GM23248 (cell line): Measurements from ENCODE around the gene DMRTA2. TPM values are rescaled to one million over a fixed set of nuclear protein-coding genes. Genes with fewer than 3 reads are reported as not detected.

ENCODE experiments used
- DNase-seq: peaks from one replicate; pipeline ENCODE4 v3.0.0-alpha.2; 2015
- H2AFZ ChIP-seq: fragments of 200-600 bp; sonication (generic); 2 replicates; pipeline ENCODE4 v1.6.1; 2016; ENCODE audit warnings: antibody characterized with exemption
- H3F3A ChIP-seq: fragments of 200-600 bp; sonication (generic); 2 replicates; pipeline ENCODE4 v1.6.1; 2016; ENCODE audit warnings: mild to moderate bottlenecking, antibody characterized with exemption, mixed run types; ENCODE audit not compliant: insufficient read depth
- H3K27ac ChIP-seq: fragments of 200-600 bp; sonication (generic); 2 replicates; pipeline ENCODE4 v1.5.1; 2016; ENCODE audit warnings: mild to moderate bottlenecking
- H3K27me3 ChIP-seq: fragments of 200-600 bp; sonication (generic); replicated peaks from 2 replicates; pipeline ENCODE4 v1.6.1; 2016; ENCODE audit warnings: mild to moderate bottlenecking; ENCODE audit not compliant: insufficient read depth
- H3K36me3 ChIP-seq: fragments of 200-600 bp; sonication (generic); 2 replicates; pipeline ENCODE4 v1.6.1; 2016; ENCODE audit warnings: low read depth, mild to moderate bottlenecking
- H3K4me1 ChIP-seq: fragments of 200-600 bp; sonication (generic); 2 replicates; pipeline ENCODE4 v1.6.1; 2016; ENCODE audit warnings: mild to moderate bottlenecking; ENCODE audit not compliant: insufficient read depth
- H3K4me2 ChIP-seq: fragments of 200-600 bp; sonication (generic); one replicate; pipeline ENCODE4 v1.6.1; 2016; ENCODE audit warnings: mild to moderate bottlenecking; ENCODE audit not compliant: unreplicated experiment
- H3K4me3 ChIP-seq: fragments of 200-600 bp; sonication (generic); 2 replicates; pipeline ENCODE4 v1.5.1; 2016; ENCODE audit warnings: mild to moderate bottlenecking
- H3K79me2 ChIP-seq: fragments of 200-600 bp; sonication (generic); 2 replicates; pipeline ENCODE4 v1.6.1; 2016; ENCODE audit warnings: mild to moderate bottlenecking; ENCODE audit not compliant: insufficient read depth
- H3K9ac ChIP-seq: fragments of 200-600 bp; sonication (generic); 2 replicates; pipeline ENCODE4 v1.6.1; 2016; ENCODE audit warnings: mild to moderate bottlenecking
- H3K9me2 ChIP-seq: fragments of 200-600 bp; sonication (generic); 2 replicates; pipeline ENCODE4 v1.6.1; 2016; ENCODE audit warnings: mixed run types, mild to moderate bottlenecking, moderate library complexity; ENCODE audit not compliant: insufficient read depth
- H3K9me3 ChIP-seq: fragments of 200-600 bp; sonication (generic); one replicate; pipeline ENCODE4 v1.6.1; 2017; ENCODE audit warnings: low read depth
- H4K20me1 ChIP-seq: fragments of 200-600 bp; sonication (generic); 2 replicates; pipeline ENCODE4 v1.6.0; 2016; ENCODE audit not compliant: insufficient read depth
- EZH2 ChIP-seq: fragments of 200-600 bp; sonication (generic); IDR thresholded peaks from 2 replicates; pipeline ENCODE4 v1.6.1; 2018; ENCODE audit warnings: antibody characterized with exemption, mild to moderate bottlenecking; ENCODE audit not compliant: insufficient read depth, poor library complexity, severe bottlenecking
- EZH2phosphoT487 ChIP-seq: fragments of 200-600 bp; sonication (generic); IDR thresholded peaks from 2 replicates; pipeline ENCODE4 v1.6.1; 2018; ENCODE audit warnings: antibody characterized with exemption, moderate library complexity, mild to moderate bottlenecking, low read depth; ENCODE audit not compliant: insufficient read depth
- WGBS, 2 experiments: methylation state at CpG; one replicate each; pipeline ENCODE4 v1.1.6; 2015 to 2017; ENCODE audit warnings: low lambda C conversion rate in 2 of 2, low coverage in 1 of 2; ENCODE audit errors: missing lambda C conversion rate in 2 of 2; 5-methylcytosine and 5-hydroxymethylcytosine counted together
- in situ Hi-C: fragments of 300-500 bp; cut with MboI; formaldehyde crosslinking; loops from 2 replicates; pipeline ENCODE4 v1.15.0; 2020
- polyA plus RNA-seq: library from polyadenylated mRNA; unstranded; fragments of >200 nt; fragmentation: Nextera tagmentation; extraction: Ambion mirVana; gene quantifications from 2 replicates; pipeline ENCODE4 v1.2.1, GENCODE V29; 2016
- total RNA-seq: library from RNA; depleted of rRNA; stranded (reverse); fragments of >200 nt; shearing (Covaris generic); gene quantifications from 2 replicates; pipeline ENCODE4 v1.2.3, GENCODE V29; 2014

DMRTA2 gene
- total and polyA plus RNA-seq, 2 experiments from 2014 or later = not detected

- peaks cover 96% of the 10 kb centered on the region for H3K27me3 ChIP-seq
Observed at GRCh38 chr1:50427818-50428779, 4.9 kb upstream of the DMRTA2 start.

GRCh38 chr1:50427086-50427817 is 4.0 kb upstream of the DMRTA2 start:
- Histone ChIP-seq H3K9me3 (no peaks in the 10 kb centered on the region), H3K9me2 (no peaks in the 10 kb centered on the region), H4K20me1 (no peaks in the 10 kb centered on the region), H3K27ac (no peak overlapping the region), H3K36me3 (no peaks in the 10 kb centered on the region), H3K79me2 (no peaks in the 10 kb centered on the region), H3K4me1 (no peaks in the 10 kb centered on the region), H3K4me3 (no peak overlapping the region), H3K4me2 (no peak overlapping the region), H3K9ac (no peak overlapping the region), H2AFZ (no peak overlapping the region), H3F3A (no peaks in the 10 kb centered on the region), H3K27me3 (peaks cover 99% of the 10 kb centered on the region)
- TF ChIP-seq EZH2 (peak; percentile 82), EZH2phosphoT487 (no peak)
- 11 to 13% methylated on average over 44 of the region's 44 CpGs for WGBS, 2 experiments
- no peak for DNase-seq
- in situ Hi-C loops = no loop called here

More at GRCh38 chr1:50427818-50428779, 4.9 kb upstream of the DMRTA2 start:
- DNase-seq = no peak
- Histone ChIP-seq H3K9ac (no peak overlapping the region), H3F3A (no peaks in the 10 kb centered on the region), H3K79me2 (no peaks in the 10 kb centered on the region), H2AFZ (no peak overlapping the region), H3K9me3 (no peaks in the 10 kb centered on the region), H3K4me3 (no peak overlapping the region), H3K36me3 (no peaks in the 10 kb centered on the region), H3K9me2 (no peaks in the 10 kb centered on the region), H3K4me2 (no peak overlapping the region), H3K27ac (no peak overlapping the region), H4K20me1 (no peaks in the 10 kb centered on the region), H3K4me1 (no peaks in the 10 kb centered on the region)
- 8 to 10% methylated on average over 34 to 35 of the region's 35 CpGs for WGBS, 2 experiments
- peak; percentile 75 for TF ChIP-seq EZH2
- TF ChIP-seq EZH2phosphoT487 = peak; percentile 23; the same call in 1 of the 2 replicates
- in situ Hi-C loops = no loop called here

GRCh38 chr1:50426702-50427085 is 3.5 kb upstream of the DMRTA2 start:
- Histone ChIP-seq H3K9me3 (no peaks in the 10 kb centered on the region), H3K9ac (no peak overlapping the region), H3K36me3 (no peaks in the 10 kb centered on the region), H3K27ac (no peak overlapping the region), H4K20me1 (no peaks in the 10 kb centered on the region), H3F3A (no peaks in the 10 kb centered on the region), H3K79me2 (no peaks in the 10 kb centered on the region), H3K4me1 (no peaks in the 10 kb centered on the region), H3K4me2 (no peak overlapping the region), H2AFZ (no peak overlapping the region), H3K4me3 (no peak overlapping the region), H3K9me2 (no peaks in the 10 kb centered on the region), H3K27me3 (peaks cover 100% of the 10 kb centered on the region)
- no peak for DNase-seq
- TF ChIP-seq EZH2 (peak; percentile 70), EZH2phosphoT487 (no peak)
- WGBS, 2 experiments = 4 to 7% methylated on average over 11 to 28 of the region's 28 CpGs
- in situ Hi-C loops = no loop called here

DNA sequence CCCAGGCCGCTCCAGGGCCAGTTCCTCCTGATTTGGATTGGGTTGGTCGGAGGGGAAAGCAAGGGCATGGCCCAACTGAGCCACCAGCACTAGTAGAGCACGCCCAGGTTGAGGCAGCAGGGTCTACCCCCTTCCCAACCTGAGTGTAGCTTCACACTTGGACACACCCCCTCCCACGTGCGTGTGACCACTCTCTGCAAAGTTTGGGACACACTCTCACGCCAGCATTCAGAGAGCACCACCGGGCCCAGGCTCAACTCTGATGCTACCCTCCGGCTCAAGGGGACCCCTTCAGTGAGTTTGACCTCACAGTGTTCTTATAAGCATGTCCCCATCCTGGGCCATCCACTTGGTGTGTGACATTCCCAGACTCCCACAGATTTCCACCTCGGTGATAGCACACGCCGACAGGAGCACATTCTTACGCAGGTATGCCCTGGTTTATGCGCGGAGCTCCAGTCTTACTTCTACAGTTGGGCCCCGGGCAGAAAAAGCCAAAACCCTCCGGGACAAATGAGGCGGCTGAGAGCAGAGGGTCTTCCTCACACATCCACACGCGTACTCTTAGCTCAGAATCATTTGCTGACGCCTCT is 3.0 kb upstream of the DMRTA2 start:
- Histone ChIP-seq H3K9me3 (no peaks in the 10 kb centered on the region), H3K4me2 (no peak overlapping the region), H3K9me2 (no peaks in the 10 kb centered on the region), H3K79me2 (no peaks in the 10 kb centered on the region), H3K27me3 (peaks cover 100% of the 10 kb centered on the region), H3K36me3 (no peaks in the 10 kb centered on the region), H3K4me1 (no peaks in the 10 kb centered on the region), H3K9ac (no peak overlapping the region), H4K20me1 (no peaks in the 10 kb centered on the region), H3K4me3 (no peak overlapping the region), H2AFZ (no peak overlapping the region), H3K27ac (no peak overlapping the region), H3F3A (no peaks in the 10 kb centered on the region)
- TF ChIP-seq EZH2phosphoT487 = no peak
- TF ChIP-seq EZH2 = peak; percentile 59
- no peak for DNase-seq
- 16 to 18% methylated on average over 19 to 20 of the region's 20 CpGs for WGBS, 2 experiments
- in situ Hi-C loops = no loop called here
